Activated naive CD4-positive, alpha-beta T cell treated with anti-CD3 and anti-CD28 coated beads for 36 hours (primary cell): ENCODE measurements around the gene TOMM34. TPM values are rescaled to one million over a fixed set of nuclear protein-coding genes. Genes with fewer than 3 reads are reported as not detected.

Experiments
- CTCF ChIA-PET: fragments of 350-600 bp; sonication (Branson Sonifier 250); formaldehyde crosslinking; loops from one replicate; lab custom pipeline; 2021; ENCODE audit warnings: antibody characterized with exemption; lab: Charles Lee
- DNase-seq: peaks from one replicate; pipeline ENCODE4 v3.0.0-alpha.2; 2020
- H3K27ac Mint-ChIP-seq: one replicate; pipeline ENCODE4 v1.8.0; 2021; ENCODE audit warnings: mild to moderate bottlenecking, mixed read lengths
- H3K27me3 Mint-ChIP-seq: one replicate; pipeline ENCODE4 v1.8.0; 2021; ENCODE audit warnings: low read depth, mixed read lengths
- H3K36me3 Mint-ChIP-seq: one replicate; pipeline ENCODE4 v1.8.0; 2021; ENCODE audit warnings: low read depth, mixed read lengths
- H3K4me1 Mint-ChIP-seq: one replicate; pipeline ENCODE4 v1.8.0; 2021; ENCODE audit warnings: low read depth, mixed read lengths
- H3K4me3 Mint-ChIP-seq: one replicate; pipeline ENCODE4 v1.8.0; 2021; ENCODE audit warnings: mild to moderate bottlenecking, moderate library complexity, mixed read lengths
- H3K9me3 Mint-ChIP-seq: one replicate; pipeline ENCODE4 v1.8.0; 2021; ENCODE audit warnings: mixed read lengths
- intact Hi-C: fragments of 100-400 bp; cut with micrococcal nuclease; formaldehyde crosslinking; loops from one replicate; pipeline ENCODE4 v1.15.1; 2023
- total RNA-seq, 2 experiments: library from RNA; stranded (reverse); gene quantifications; one replicate each; pipeline ENCODE4 v1.2.3, GENCODE V29; 2021

The TOMM34 gene
- total RNA-seq, 2 experiments from 2014 or later: 44.0 to 45.9 TPM

DNA sequence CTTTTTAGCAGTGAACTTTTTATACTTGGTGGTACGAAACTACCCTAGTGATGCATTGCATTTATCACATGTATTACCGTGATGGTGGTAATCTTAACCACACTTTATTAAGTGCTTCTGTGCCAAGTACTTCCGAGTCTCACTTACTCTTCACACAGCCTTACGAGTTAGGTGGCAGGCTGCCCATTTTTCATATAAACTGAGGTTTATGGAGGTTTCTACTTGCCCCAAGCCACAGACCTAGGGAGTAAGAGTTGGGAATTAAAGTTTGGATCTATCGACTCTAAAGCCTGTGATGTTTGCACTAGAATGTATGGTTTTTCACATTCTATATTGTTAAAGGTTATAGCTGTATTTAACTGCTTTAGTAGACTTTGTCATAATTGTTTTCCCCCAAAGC lies 55.8 kb downstream of the TOMM34 start:
- H3K36me3 Mint-ChIP-seq: peaks cover 39% of the 10 kb centered on the region
- CTCF ChIA-PET: no interaction called here
- H3K27me3 Mint-ChIP-seq: no peaks in the 10 kb centered on the region

GRCh38 chr20:44901974-44902373 lies 58.2 kb downstream of the TOMM34 start:
- no peaks in the 10 kb centered on the region for H3K27me3 Mint-ChIP-seq
- H3K4me1 Mint-ChIP-seq: peaks cover 45% of the 10 kb centered on the region
- no peak overlapping the region for H3K27ac Mint-ChIP-seq
- H3K36me3 Mint-ChIP-seq: peaks cover 40% of the 10 kb centered on the region
- H3K4me3 Mint-ChIP-seq: no peak overlapping the region
- peak; percentile 16 for DNase-seq
- intact Hi-C loops: loop anchor here (2.0 kb wide), 1 partner anchor 15 kb away; no protein-coding TSS in a partner anchor
- CTCF ChIA-PET: interaction anchor here (1.3 kb wide), 1 partner anchor 14 kb away, joined by 3 read pairs; no protein-coding TSS in a partner anchor
- H3K9me3 Mint-ChIP-seq: no peaks in the 10 kb centered on the region

More for the DNA sequence above, 55.8 kb downstream of the TOMM34 start:
- Mint-ChIP-seq H3K4me1 (peaks cover 33% of the 10 kb centered on the region), H3K27ac (no peak overlapping the region), H3K4me3 (no peak overlapping the region), H3K9me3 (no peaks in the 10 kb centered on the region)
- no peak for DNase-seq
- intact Hi-C loops: no loop called here

- no peak overlapping the region for H3K4me3 Mint-ChIP-seq
- H3K4me1 Mint-ChIP-seq: peaks cover 61% of the 10 kb centered on the region
- peak overlapping the region; percentile 75 for H3K27ac Mint-ChIP-seq
- H3K36me3 Mint-ChIP-seq: peaks cover 35% of the 10 kb centered on the region
- DNase-seq: no peak
- no peaks in the 10 kb centered on the region for H3K27me3 Mint-ChIP-seq
- H3K9me3 Mint-ChIP-seq: no peaks in the 10 kb centered on the region
- CTCF ChIA-PET: interaction anchor here (1.0 to 1.1 kb wide), 2 partner anchors 12 to 196 kb away, joined by 3 to 4 read pairs; no protein-coding TSS in a partner anchor
- intact Hi-C loops: loop anchor here (2.0 kb wide), 1 partner anchor 14 kb away; no protein-coding TSS in a partner anchor
Observed at GRCh38 chr20:44900231-44900854, 59.9 kb downstream of the TOMM34 start.

DNA sequence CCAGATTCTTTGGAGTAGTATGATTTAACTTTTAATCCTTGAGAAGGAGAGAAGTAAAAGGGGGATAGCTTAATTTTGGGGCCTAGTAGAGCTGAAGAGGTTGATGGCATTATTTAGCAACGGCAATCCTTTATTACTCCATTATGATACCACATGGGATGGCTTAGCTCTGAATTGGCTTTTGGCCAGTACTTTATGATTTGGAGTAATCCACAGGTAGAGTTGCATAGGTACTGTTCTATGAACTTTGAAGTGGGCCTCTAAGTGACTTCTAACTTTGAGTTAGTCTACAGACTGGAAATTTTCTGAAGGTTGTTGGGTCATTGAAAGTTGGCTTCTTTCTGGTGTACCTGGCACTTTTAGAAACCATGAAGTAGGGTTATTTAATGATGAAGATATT lies 63.1 kb downstream of the TOMM34 start:
- no peak for DNase-seq
- H3K27ac Mint-ChIP-seq: peak overlapping the region; percentile 28
- intact Hi-C loops: loop anchor here (1.0 kb wide), 1 partner anchor 8 kb away; no protein-coding TSS in a partner anchor
- H3K36me3 Mint-ChIP-seq: peaks cover 23% of the 10 kb centered on the region
- no peaks in the 10 kb centered on the region for H3K27me3 Mint-ChIP-seq
- no peak overlapping the region for H3K4me3 Mint-ChIP-seq
- peaks cover 81% of the 10 kb centered on the region for H3K4me1 Mint-ChIP-seq
- CTCF ChIA-PET: no interaction called here
- no peaks in the 10 kb centered on the region for H3K9me3 Mint-ChIP-seq

DNA sequence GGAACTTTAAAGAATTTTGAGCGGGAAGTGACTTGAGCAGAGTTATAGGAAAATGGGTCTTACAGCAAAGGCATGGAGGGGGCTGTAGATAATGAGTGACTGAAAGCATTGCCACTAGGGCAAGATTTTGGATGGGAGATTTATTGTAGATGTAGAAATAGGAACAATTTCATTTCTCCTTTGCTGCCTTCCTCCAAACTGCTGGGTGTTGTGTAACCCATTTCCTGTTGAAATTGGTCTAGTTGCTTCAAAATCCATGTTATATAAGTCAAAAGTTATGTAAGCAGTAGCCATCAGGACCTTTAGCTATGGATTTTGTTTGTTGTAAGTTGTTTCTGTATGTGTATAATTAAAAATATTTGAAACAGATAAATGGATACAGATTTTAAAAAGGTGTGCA lies 63.6 kb downstream of the TOMM34 start:
- Mint-ChIP-seq H3K4me1 (peaks cover 84% of the 10 kb centered on the region), H3K4me3 (no peak overlapping the region), H3K9me3 (peaks cover 2% of the 10 kb centered on the region), H3K36me3 (peaks cover 27% of the 10 kb centered on the region), H3K27me3 (no peaks in the 10 kb centered on the region), H3K27ac (peak overlapping the region; percentile 28)
- intact Hi-C loops: no loop called here
- DNase-seq: no peak
- CTCF ChIA-PET: interaction anchor here (0.6 kb wide), 1 partner anchor 426 kb away, joined by 3 read pairs; no protein-coding TSS in a partner anchor

GRCh38 chr20:44894959-44895358 lies 65.2 kb downstream of the TOMM34 start:
- no peak overlapping the region for H3K4me3 Mint-ChIP-seq
- H3K4me1 Mint-ChIP-seq: peaks cover 80% of the 10 kb centered on the region
- DNase-seq: no peak
- H3K9me3 Mint-ChIP-seq: peaks cover 2% of the 10 kb centered on the region
- peaks cover 31% of the 10 kb centered on the region for H3K36me3 Mint-ChIP-seq
- intact Hi-C loops: no loop called here
- H3K27ac Mint-ChIP-seq: no peak overlapping the region
- CTCF ChIA-PET: interaction anchor here (0.6 kb wide), 1 partner anchor 21 kb away, joined by 3 read pairs; no protein-coding TSS in a partner anchor
- no peaks in the 10 kb centered on the region for H3K27me3 Mint-ChIP-seq

Other genes with a start within 250 kb of the TOMM34 start
- not detected for gene CCN5, start 245.0 kb downstream of the TOMM34 start, total RNA-seq
- gene KCNK15, start 214.5 kb downstream of the TOMM34 start, total RNA-seq: 1 to 10 TPM in 1 of 2 experiments, under 1 TPM in 1; 0.96 to 1.0 TPM
- gene RIMS4, start 149.9 kb downstream of the TOMM34 start, total RNA-seq: under 1 TPM; 0.07 TPM
- 100 to 1,000 TPM; 245 to 260 TPM for gene YWHAB, start 74.7 kb downstream of the TOMM34 start, total RNA-seq
- 10 to 100 TPM; 71.0 to 72.8 TPM for gene PABPC1L, start 50.3 kb downstream of the TOMM34 start, total RNA-seq
- gene STK4, start 6.1 kb upstream of the TOMM34 start, total RNA-seq: 100 to 1,000 TPM; 110 to 116 TPM
- gene KCNS1, start 140.7 kb upstream of the TOMM34 start, total RNA-seq: under 1 TPM; 0.40 to 0.48 TPM
- gene WFDC5, start 154.8 kb upstream of the TOMM34 start, total RNA-seq: not detected
- not detected for gene WFDC12, start 164.1 kb upstream of the TOMM34 start, total RNA-seq
- not detected for gene PI3, start 214.5 kb upstream of the TOMM34 start, total RNA-seq
- not detected for gene SEMG1, start 246.6 kb upstream of the TOMM34 start, total RNA-seq